HG03558 (cell line): ENCODE data around the gene ARPC1B.
A peak's percentile ranks its signal among the peaks of the same experiment; 100 is the strongest.
"Not testable (repeated sequence)": the region's sequence is repeated elsewhere in the genome, so short reads cannot be mapped to it uniquely, and the experiment has no call there.

Experiments used
- ATAC-seq: cut with Tn5 transposase; IDR thresholded peaks from one replicate; pipeline ENCODE4 v1.9.1; 2021; ENCODE audit warnings: moderate number of reproducible peaks; ENCODE audit not compliant: unreplicated experiment; ENCODE audit errors: extremely low read depth

ARPC1B gene

DNA sequence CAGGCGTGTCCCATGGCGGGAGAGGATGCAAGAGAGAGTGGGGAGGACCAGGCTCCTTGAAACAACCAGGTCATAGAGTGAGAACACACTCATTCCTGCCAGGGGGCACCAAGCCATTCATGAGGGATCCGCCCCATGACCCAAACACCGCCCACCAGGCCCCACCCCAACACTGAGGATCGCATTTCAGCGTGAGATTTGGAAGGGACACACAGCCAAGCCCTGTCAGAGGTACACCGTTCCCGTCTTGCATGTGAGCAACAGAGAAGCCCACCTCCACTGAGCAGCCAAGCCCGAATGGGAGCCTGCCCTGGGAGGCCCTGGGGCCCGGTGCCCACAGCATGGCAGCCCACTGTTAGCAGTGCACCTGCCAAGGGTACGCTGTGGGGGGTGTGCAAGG is 7.9 kb upstream of the ARPC1B start:
- ATAC-seq = no peak

DNA sequence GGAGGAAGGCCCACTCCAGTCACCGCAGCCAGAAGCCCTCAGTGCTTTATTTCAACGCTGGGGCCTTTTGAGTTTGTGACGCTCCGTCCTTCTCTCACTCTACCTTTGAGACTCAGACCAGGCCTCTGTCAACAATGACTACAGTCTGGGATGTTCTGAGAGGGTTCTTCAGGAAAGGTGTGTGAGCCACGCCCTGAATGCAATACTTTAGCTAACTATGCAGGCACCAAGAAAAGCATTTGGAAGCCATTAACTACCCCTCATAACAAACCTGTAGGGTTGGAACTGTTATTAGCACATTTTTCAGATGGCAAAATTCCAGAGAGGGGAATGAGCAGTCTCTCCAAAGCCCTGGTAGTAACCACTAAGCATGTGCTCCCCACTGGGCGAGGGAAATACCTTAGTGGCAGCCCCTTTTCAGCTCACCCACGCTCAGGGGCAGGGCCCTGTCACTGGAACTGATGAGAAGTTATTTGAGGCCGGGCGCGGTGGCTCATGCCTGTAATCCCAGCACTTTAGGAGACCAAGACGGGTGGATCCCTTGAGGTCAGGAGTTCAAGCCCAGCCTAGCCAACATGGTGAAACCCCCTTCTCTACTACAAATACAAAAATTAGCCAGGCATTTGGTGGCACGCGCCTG is 5.7 kb upstream of the ARPC1B start:
- ATAC-seq = no peak

DNA sequence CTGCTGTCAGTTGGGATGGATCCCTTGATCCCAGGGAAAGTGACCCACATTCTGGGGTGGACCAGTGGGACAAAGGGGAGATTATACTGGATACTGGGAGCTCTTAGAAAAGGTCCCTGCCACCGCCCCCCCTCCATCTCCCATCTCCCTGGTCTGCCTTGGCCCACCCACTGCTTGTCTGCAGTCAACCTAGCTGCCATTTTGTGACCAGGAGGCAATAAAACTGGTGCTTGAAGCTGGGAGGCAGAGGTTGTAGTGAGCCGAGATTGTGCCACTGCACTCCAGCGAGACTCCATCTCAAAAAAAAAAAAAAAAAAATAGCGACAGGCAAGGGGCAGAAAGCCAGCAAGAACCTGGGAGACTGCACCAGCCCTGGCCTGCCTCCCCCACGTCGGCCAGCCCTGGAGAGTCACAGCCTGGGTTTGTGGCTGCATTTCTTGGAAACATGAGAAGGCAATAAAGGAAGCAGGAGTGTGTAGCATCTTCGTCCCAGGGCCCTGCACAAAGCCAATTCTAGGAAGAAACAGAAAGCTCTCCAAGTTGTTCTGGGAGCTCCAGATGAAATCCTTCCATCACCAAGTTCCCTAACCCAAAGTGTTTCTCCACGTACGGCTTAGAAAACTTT is 4.7 kb upstream of the ARPC1B start:
- ATAC-seq = no peak

DNA sequence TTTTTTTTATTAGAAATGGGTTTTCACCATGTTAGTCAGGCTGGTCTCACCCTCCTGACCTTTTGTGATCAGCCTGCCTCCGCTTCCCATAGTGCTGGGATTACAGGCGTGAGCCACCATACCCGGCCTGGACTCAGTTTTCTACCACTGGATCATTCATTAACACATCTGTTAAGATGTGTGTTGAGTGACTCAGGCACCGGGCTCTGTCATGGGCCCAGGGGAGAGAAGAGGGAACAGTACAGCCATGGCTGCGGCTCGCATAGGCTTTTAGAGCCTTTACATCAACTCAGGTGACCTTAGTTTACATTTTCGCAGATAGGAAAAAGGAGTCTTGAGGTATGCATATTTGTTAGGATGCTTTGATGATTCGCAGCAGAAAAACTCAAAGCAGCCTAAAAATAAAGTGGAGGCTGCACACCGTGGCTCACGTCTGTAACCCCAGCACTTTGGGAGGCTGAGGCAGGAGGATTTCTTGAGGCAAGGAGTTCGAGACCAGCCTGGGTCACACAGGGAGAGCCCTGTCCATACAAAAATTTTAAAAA is 3.1 kb upstream of the ARPC1B start:
- no peak for ATAC-seq

DNA sequence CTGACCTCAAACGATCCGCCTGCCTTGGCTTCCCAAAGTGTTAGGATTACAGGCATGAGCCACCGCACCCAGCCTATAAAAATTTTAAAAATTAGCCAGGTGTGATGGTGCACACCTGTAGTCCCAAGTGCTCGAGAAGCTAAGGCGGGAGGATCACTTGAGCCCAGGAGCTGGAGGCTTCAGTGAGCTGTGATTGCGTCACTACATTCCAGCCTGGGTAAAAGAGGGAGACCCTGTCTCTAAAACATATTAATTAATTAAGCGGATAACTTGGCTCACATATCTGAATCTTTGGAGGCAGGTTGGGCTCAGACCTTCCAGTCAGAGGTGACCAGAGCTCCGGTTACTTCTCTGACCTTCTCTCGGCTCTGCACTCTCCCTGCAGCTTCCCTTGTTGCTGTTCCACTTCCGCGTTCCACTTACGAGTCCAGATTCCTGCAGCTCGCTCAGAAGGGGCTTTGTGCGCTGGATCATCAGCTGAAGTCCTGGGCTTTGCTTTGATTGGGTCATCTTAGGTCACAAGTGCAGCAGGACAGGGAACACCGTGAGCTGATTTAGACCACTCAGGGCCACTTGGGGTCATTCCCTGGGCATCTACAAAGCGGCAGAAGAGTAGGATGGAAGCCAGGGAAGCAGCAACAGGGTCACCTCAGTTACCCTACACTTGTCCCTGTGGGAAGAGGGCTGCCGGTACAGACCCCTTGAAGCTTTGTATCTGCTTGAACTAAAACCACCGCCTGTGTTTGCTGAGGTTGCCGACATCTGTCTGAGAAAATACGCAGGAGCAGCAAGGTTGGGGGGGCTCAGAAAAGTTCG is 2.0 kb upstream of the ARPC1B start:
- no peak for ATAC-seq

DNA sequence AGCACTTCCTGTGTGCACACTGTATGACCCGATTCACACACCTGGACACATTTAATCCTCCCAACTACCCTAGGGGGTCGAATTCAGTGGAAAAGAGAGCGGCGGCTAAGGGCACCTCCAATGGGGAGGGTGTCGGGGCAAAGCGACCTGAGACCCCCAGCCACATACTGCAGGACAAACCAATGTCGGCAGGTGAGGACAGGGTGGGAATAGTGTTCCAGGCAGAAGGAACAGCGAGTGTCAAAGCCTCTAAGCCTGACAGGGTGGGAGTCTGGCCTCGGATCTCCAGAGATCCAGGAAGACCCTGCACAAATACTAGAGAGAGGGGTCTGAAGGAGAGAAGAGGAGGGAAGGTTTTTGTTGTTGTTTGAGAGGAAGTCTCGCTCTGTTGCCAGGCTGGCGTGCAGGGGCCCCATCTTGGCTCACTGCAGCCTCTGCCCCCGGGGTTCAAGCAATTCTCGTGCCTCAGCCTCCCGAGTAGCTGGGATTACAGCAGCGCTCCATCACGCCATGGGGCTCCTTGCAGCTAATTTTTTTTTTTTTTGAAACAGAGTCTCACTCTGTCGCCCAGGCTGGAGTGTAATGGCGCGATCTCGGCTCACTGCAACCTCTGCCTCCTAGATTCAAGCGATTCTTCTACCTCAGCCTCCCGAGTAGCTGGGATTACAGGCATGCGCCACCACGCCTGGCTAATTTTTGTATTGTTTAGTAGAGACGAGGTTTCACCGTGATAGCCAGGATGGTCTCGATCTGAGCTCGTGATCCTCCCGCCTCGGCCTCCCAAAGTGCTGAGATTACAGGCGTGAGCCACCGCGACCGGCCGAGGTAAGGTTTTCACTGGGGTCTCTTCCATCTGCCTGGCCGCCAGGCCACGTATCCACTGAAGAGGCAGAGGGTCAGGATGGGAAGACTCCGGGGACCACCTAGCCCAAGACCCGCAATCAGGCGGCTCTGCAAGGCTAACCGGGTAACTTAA is 1.2 kb upstream of the ARPC1B start:
- no peak for ATAC-seq

DNA sequence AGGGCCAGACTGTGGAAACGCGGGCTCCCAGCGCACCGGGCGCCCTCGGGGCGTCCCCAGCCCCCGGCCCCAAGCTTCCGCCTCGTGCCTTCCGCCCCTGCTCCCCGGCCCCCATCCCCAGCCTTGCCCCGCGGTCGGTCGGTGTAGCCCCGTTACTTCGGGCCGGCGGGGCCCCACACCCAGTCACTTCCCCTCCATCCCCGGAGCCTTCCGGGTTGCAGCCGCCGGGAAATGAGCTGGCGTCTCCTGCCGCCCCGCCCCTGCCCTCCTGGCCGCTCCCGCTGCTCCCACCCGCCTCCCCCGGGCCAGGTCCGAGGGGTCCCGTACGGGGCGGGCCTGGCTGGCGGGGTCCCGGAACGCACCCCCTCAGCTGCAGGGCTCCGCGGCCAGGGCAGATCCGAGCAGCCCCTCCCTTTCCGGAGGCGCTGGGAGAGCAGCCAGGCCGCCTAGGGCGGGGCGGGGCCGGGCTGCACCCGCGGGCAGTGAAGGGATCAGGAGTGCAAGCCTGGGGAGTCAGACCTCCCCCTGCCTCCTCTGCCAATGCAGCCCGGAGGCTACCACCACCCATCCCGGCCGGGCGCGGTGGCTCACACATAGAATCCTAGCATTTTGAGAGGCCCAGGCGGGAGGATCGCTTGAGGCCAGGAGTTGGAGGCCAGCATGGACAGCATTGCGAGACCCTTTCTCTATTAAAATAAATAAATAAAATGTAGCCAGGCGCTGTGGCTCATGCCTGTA is 709 bp downstream of the ARPC1B start:
- ATAC-seq = no peak

DNA sequence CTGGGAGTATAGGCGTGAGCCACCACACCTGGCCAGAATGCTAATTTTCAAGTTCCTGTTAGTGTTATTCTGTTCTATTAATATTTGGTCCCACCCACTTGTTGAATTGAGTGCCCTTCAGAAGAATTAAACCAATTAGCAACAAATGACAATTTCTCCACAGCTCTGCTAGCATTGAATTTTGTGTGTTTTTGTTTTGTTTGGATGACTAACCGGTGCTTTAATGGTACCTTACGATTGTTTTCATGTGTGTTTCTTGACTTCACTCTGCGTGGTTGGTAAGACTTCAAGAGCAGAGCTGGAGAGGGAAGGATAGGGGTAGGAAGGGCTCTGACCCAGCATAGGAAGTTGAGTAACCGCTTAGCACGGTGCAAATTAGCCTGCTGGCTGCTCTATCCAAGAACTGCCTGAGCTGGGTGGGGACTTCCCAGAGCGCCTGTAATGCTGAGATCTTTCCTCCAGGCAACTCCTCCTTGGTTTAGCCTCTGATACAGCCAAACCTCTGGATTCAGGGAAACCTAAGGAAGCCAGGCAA is 4.6 kb downstream of the ARPC1B start:
- no peak for ATAC-seq

DNA sequence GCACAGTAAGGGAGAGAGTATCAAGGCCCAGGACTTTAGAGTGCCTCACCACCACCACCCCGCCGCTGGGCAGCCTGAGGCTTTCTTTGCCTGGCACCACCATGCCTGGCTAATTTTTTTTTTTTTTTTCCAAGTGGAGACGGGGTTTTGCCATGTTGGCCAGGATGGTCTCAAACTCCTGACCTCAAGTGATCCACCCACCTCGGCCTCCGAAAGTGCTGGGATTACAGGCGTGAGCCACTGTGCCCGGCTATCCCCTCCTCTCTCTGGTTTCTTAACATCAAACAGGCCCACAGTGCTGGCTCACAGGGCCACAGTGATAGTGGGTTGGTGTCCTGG is 5.1 kb downstream of the ARPC1B start:
- not testable (repeated sequence) for ATAC-seq

DNA sequence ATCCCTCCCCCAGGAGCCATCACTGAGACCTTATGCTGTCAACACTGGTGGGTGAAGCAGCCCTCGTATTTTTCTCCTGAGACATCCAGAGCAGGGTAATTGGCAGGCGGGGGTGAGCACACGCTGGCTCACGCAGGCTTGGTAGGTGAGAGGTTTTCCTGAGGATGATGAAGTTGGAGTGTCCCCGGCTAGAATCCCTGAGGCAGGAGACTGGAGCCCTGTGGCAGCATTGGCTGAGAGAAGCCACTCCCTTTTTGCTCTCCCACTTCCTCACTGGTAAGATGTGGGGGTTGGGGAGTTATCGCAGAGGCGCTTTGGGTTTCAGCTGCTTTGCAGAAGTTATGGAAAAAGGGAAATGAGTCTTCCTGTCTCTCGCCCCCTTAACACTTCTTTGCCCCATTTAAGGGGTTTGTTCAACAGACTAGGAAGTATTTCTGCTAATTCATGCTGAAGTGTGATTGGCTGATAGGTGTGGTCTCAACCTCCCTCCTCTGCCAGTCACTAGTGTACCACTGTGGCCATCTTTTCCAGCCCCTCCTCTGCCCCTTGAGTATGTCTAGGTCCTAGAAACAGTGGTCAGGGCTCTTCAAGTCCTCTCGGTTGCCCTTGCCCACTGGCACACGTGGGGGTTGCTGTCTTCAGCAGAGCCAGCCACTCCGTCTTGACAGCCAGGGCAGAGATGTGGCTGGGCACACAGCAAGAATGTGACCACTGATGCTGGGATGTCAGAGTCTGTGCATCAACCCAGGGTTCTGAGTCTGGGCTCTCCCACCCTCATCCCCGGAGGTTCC is 5.7 kb downstream of the ARPC1B start:
- no peak for ATAC-seq

DNA sequence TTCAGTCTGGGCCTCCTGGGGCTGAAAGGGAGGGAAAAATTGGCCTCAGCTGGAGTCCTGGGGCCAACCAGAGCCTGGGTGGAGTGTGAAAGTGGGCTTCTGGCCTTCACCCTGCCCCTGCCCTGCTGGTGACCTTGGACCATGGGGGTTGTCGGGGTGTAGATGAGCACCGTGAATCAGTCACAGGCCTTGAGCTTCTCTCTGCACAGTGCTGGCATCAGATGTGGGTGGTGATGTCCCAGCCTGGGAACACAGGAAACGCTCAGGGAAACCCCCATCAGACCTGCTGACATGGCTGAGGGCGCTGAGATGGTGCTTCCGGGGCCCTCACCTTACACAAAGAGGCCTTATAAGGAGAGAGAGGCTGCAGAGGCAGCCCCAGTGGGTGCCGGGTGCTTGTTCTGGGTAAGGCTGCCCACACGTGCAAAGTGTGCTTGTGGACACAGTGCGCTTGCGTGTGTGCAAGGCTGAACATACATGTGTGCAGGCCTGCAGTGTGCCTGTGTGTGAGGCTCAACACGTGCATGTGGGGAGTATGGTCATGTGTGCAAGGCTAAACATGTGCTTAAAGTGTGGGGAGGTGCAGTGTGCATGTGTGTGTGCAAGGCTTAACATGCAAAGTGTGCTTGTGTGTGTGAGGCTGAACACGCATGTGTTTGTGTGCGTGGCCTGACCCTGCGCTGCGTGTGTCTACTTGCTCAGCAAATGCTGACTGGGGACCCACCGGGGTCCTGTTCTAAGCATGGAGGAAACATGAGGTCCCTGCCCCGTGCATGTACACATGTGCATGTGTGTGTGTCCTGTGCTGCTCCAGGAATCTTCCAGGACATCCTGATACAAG is 6.5 kb downstream of the ARPC1B start:
- peak; percentile 46 for ATAC-seq

DNA sequence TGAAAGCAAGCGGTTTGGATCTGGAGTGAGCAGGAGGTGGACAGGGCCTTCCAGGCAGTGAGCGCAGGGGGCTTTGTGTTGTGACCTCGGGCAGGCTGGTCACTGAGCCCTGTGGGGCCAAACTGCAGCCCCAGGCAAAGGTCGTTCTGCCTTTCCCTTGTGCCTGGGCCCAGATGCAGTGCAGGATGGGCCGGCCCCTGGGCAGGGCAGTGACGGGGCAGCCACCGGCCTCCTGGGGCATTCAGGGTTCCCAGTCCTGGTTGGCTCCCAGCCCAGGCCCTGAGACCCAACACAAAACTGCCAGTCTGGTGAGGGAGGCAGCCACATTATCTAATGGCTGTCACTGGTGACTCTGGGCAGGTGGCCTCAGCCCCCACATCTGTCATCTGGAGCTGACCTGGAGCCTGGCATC is 7.1 kb downstream of the ARPC1B start:
- no peak for ATAC-seq

DNA sequence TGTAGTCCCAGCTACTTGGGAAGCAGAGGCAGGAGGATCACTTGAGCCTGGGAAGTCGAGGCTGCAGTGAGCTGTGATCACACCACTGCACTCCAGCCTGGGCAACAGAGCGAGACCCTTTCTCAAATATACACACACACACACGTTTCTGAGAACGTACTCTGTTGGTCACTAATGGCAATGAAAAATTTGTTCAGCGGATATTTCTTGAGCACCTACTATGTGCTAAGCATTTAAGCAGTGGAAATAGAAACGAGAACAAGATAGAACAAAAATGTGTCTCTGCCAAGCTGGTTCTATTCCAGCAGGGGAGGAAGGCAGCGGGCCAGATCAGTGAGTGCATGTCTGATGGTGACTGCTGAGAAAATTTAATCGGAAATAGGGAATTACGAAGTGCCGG is 8.7 kb downstream of the ARPC1B start:
- no peak for ATAC-seq

DNA sequence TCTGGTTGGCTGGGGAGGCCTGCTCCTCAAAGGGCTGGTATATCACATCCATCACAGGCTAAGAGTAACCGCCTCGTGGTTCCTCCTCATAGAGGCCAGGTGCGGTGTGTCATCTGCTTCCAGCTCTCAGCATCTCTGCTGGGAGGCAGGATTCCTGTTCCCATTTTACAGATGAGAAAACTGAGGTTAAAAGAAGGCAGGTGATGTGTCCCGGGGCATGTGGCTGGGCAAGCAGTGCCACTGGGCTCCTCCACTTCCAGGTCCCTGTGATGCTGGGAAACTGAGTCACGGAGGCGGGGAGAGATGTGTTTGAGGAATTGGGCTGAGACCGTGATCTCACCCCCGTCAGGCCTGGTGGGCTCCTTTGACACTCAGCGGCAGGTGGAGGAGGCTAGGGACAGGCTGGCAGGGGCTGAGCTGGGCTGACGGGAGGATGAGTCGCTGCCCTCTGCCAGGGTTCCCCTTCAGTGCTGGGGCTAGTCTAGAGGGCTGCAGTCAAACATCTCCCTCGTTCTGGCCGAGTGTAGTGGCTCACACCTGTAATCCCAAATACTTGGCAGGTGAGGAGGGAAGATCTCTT is 9.4 kb downstream of the ARPC1B start:
- no peak for ATAC-seq

DNA sequence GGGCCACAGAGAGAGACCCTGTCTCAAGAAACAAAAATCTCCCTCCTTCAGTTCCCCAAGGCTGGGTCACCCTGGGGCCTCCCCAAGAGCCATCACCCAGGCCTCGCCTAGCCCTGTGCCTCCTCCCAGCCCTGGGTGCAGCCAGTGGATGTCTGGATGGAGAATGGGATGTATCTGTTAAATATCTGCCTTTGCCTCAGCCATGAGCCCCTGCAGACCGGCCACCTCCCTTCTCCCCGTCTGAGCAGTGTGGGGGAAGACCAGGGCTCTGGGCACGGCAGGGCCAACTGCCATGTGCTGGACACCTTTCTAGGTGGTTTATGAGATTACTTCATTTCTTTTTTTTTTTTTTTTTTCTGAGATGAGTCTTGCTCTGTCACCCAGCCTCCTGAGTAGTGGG is 10.0 kb downstream of the ARPC1B start:
- ATAC-seq = no peak

DNA sequence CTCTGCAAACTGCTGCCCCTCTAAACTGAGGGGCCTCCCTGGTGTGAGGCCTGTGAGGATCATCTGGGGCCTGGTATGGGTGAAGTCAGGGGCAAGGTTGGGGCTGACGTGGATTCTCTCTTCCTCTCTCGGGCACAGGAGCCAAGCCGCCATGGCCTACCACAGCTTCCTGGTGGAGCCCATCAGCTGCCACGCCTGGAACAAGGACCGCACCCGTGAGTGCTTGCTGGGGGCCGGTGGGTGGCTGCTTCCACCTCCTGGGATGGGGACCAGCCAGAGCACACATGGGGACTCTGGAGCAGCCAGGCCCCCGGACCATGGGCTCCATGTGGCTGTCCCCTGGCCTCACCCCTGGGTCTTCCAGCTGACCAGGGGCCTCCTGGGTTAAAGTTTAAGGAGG is 11.0 kb downstream of the ARPC1B start:
- no peak for ATAC-seq

DNA sequence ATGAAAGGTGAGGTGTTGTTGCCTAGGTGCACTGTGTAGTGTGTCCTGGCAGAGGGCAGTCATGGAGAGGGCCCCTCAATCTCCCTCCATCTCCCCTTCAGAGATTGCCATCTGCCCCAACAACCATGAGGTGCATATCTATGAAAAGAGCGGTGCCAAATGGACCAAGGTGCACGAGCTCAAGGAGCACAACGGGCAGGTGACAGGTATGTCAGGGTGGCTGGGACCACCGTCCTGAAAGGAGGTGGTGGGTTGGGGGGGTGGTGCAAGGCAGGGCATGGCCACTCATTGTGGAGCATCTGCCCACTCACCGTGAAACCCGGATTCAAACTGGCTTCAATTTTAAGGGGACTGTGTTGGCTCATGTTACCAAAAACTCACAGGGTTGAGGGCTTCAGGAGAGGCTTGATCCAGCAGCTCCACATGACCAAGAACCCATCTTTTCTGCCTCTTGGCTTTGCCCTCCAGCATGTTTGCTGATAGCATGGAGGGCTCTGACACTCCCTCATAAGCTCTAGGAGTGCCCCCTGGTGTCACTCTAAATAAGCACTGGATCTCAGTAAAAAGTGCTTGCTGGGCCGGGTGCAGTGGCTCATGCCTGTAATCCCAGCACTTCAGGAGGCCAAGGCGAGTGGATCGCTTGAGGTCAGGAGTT is 12.2 kb downstream of the ARPC1B start:
- ATAC-seq = no peak
